ENCODE measurements around the gene GASK1A. TPM values are rescaled to one million over a fixed set of nuclear protein-coding genes. Genes with fewer than 3 reads are reported as not detected.

The GASK1A gene
- total RNA-seq, 2 donors from 2014 or later, result 8.8 to 16.8 TPM

DNA sequence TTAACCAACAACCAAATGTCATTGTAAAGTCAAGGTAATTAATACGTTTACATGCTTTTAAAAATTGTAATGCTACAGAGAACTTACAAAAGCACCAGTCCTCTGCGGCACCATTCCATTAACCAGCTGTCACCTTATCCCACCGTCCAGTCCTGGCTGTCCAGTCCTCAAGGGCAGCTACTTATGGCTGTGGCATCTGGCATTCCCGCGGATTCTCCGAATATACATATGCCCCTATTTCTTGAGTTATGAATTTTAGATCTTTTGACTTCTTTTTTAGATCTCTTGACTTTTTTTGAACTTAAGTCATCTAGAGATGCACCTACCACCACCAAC lies 127.2 kb downstream of the GASK1A start:
- TF ChIP-seq, protein P1, sequence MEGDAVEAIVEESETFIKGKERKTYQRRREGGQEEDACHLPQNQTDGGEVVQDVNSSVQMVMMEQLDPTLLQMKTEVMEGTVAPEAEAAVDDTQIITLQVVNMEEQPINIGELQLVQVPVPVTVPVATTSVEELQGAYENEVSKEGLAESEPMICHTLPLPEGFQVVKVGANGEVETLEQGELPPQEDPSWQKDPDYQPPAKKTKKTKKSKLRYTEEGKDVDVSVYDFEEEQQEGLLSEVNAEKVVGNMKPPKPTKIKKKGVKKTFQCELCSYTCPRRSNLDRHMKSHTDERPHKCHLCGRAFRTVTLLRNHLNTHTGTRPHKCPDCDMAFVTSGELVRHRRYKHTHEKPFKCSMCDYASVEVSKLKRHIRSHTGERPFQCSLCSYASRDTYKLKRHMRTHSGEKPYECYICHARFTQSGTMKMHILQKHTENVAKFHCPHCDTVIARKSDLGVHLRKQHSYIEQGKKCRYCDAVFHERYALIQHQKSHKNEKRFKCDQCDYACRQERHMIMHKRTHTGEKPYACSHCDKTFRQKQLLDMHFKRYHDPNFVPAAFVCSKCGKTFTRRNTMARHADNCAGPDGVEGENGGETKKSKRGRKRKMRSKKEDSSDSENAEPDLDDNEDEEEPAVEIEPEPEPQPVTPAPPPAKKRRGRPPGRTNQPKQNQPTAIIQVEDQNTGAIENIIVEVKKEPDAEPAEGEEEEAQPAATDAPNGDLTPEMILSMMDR (IDR thresholded peaks at IDR 0.05), result no peak
- no peak for TF ChIP-seq POLR2A (IDR thresholded peaks at IDR 0.05)
- no peaks in the 10 kb centered on the region for H3K9me3 ChIP-seq
- H3K27me3 ChIP-seq, result no peaks in the 10 kb centered on the region
- ATAC-seq (peak; percentile 29), DNase-seq (no peak)
- H3K27ac ChIP-seq, result peak overlapping the region in 1 of 4 donors; percentile 78
- 3 to 5% methylated on average over 6 of the region's 6 CpGs for WGBS, 2 donors
- intact Hi-C loops (cut with DNase I), result no loop called here
- H3K36me3 ChIP-seq (replicated peaks in 1 of 2; ENCODE audit: insufficient read depth in 1 of 2, low read depth in 2 of 2), result no peaks in the 10 kb centered on the region
- H3K4me1 ChIP-seq, result peaks cover 27% of the 10 kb centered on the region
- H3K4me3 ChIP-seq, result peak overlapping the region in 1 of 2 donors; percentile 87

Other genes with a start within 250 kb of the GASK1A start
- gene CCDC13, start 206.1 kb upstream of the GASK1A start, total RNA-seq, result 1 to 10 TPM; 3.9 to 6.3 TPM
- 10 to 100 TPM; 36.3 to 52.4 TPM for gene HIGD1A, start 174.8 kb upstream of the GASK1A start, total RNA-seq
- gene ACKR2, start 169.9 kb upstream of the GASK1A start, total RNA-seq, result 1 to 10 TPM; 3.3 to 3.4 TPM
- not detected for gene CYP8B1, start 103.4 kb upstream of the GASK1A start, total RNA-seq
- 1 to 10 TPM; 4.0 to 6.5 TPM for gene ZNF662, start 73.2 kb upstream of the GASK1A start, total RNA-seq
- 10 to 100 TPM; 11.5 to 13.7 TPM for gene POMGNT2, start 126.8 kb downstream of the GASK1A start, total RNA-seq

All from body of pancreas (tissue), 4 donors.